Endothelial cell (in vitro differentiated cells): ENCODE measurements around the gene ACSL6. TPM values are rescaled to one million over a fixed set of nuclear protein-coding genes. Genes with fewer than 3 reads are reported as not detected.

Experiments used
- DNase-seq: peaks from one replicate; pipeline ENCODE4 v3.0.0; 2021; ENCODE audit warnings: low spot score
- H3K27ac Mint-ChIP-seq: one replicate; pipeline ENCODE4 v1.8.0; 2021; ENCODE audit warnings: mixed read lengths, inconsistent platforms; ENCODE audit not compliant: unreplicated experiment
- H3K27me3 Mint-ChIP-seq: one replicate; pipeline ENCODE4 v1.8.0; 2021; ENCODE audit warnings: mild to moderate bottlenecking, moderate library complexity, mixed read lengths, inconsistent platforms; ENCODE audit not compliant: unreplicated experiment
- H3K36me3 Mint-ChIP-seq: one replicate; pipeline ENCODE4 v1.8.0; 2021; ENCODE audit warnings: mild to moderate bottlenecking, low read depth, mixed read lengths, inconsistent platforms; ENCODE audit not compliant: unreplicated experiment
- H3K4me1 Mint-ChIP-seq: one replicate; pipeline ENCODE4 v1.8.0; 2021; ENCODE audit warnings: mild to moderate bottlenecking, mixed read lengths, inconsistent platforms; ENCODE audit not compliant: unreplicated experiment
- H3K4me3 Mint-ChIP-seq: one replicate; pipeline ENCODE4 v1.8.0; 2021; ENCODE audit warnings: mild to moderate bottlenecking, mixed read lengths, inconsistent platforms; ENCODE audit not compliant: unreplicated experiment
- H3K9me3 Mint-ChIP-seq: one replicate; pipeline ENCODE4 v1.8.0; 2021; ENCODE audit warnings: mixed read lengths, inconsistent platforms; ENCODE audit not compliant: unreplicated experiment
- long read RNA-seq: library from polyadenylated mRNA; unstranded; transcript quantifications from one replicate; pipeline ENCODE4 v2.0.0, GENCODE V29; 2020; ENCODE audit not compliant: unreplicated experiment
- total RNA-seq: library from RNA; stranded (reverse); fragmentation: NEBNext Ultra II Directional; extraction: Animal tissue kit (Norgen Biotek cat#: 25700); gene quantifications from one replicate; pipeline ENCODE4 v1.2.1, GENCODE V29; 2021; ENCODE audit not compliant: unreplicated experiment
- TF ChIP-seq, protein P1 (sequence below): fragments of 200-600 bp; sonication (generic); IDR thresholded peaks from one replicate; pipeline ENCODE4 v1.5.0; 2021; ENCODE audit warnings: antibody characterized with exemption; ENCODE audit not compliant: unreplicated experiment

Gene ACSL6, protein sequence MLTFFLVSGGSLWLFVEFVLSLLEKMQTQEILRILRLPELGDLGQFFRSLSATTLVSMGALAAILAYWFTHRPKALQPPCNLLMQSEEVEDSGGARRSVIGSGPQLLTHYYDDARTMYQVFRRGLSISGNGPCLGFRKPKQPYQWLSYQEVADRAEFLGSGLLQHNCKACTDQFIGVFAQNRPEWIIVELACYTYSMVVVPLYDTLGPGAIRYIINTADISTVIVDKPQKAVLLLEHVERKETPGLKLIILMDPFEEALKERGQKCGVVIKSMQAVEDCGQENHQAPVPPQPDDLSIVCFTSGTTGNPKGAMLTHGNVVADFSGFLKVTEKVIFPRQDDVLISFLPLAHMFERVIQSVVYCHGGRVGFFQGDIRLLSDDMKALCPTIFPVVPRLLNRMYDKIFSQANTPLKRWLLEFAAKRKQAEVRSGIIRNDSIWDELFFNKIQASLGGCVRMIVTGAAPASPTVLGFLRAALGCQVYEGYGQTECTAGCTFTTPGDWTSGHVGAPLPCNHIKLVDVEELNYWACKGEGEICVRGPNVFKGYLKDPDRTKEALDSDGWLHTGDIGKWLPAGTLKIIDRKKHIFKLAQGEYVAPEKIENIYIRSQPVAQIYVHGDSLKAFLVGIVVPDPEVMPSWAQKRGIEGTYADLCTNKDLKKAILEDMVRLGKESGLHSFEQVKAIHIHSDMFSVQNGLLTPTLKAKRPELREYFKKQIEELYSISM
- 0.80 TPM for total RNA-seq
- long read RNA-seq, partial matches to known transcripts, result 1 of 1 reads
- long read RNA-seq, other reads (novel, unspliced or antisense), result 0 of 1 reads

DNA sequence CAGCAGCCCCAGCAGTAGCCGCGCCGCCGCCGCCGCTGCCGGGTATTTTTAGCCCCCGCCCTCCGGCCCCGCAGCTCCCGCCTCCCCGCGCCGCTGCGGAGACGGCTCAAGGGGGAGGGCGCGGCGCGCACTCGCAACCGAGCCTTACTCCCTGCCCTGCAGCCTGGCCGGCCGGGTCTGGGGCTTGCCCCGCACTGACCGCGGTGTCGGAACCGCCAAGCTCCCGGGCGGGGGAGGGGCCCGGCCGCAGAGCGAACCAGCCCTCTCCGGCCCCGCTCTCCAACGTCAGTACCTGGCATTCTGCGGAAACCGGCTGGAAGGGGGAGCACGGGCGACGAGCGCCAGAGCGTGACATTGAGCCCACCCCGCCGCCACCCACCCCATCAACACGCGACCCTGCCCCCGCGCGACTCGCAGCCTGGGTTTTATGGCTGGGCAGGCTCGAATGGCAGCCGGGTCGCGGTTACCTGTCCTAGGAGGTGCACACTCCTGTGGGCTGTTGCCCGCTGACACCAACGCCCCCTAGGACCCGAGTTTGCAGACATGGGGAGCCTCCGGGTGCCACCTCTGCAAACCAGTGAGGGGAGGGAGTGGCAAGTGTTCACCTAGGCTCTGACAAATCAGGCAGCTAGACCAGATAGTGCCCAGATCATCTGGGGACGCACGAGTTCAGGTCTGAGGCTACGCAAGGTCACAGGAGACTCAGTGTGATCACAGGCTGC, at the start of gene ACSL6:
TSS of gene ACSL6 (minus strand) at position 37 of the 722 bp plus-strand sequence. CDS start 105 bp downstream, outside the sequence.
- peak within 1 kb of the TSS; percentile 82 for H3K4me3 Mint-ChIP-seq
- peaks cover 12% of the 10 kb centered on the region for H3K4me1 Mint-ChIP-seq
- H3K9me3 Mint-ChIP-seq, result no peaks in the 10 kb centered on the region
- H3K27me3 Mint-ChIP-seq, result peaks cover 19% of the 10 kb centered on the region
- peak; percentile 39 for DNase-seq
- TF ChIP-seq, protein P1, sequence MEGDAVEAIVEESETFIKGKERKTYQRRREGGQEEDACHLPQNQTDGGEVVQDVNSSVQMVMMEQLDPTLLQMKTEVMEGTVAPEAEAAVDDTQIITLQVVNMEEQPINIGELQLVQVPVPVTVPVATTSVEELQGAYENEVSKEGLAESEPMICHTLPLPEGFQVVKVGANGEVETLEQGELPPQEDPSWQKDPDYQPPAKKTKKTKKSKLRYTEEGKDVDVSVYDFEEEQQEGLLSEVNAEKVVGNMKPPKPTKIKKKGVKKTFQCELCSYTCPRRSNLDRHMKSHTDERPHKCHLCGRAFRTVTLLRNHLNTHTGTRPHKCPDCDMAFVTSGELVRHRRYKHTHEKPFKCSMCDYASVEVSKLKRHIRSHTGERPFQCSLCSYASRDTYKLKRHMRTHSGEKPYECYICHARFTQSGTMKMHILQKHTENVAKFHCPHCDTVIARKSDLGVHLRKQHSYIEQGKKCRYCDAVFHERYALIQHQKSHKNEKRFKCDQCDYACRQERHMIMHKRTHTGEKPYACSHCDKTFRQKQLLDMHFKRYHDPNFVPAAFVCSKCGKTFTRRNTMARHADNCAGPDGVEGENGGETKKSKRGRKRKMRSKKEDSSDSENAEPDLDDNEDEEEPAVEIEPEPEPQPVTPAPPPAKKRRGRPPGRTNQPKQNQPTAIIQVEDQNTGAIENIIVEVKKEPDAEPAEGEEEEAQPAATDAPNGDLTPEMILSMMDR, result no peak
- no peak within 1 kb of the TSS for H3K27ac Mint-ChIP-seq
- H3K36me3 Mint-ChIP-seq, result no peaks in the 10 kb centered on the region

DNA sequence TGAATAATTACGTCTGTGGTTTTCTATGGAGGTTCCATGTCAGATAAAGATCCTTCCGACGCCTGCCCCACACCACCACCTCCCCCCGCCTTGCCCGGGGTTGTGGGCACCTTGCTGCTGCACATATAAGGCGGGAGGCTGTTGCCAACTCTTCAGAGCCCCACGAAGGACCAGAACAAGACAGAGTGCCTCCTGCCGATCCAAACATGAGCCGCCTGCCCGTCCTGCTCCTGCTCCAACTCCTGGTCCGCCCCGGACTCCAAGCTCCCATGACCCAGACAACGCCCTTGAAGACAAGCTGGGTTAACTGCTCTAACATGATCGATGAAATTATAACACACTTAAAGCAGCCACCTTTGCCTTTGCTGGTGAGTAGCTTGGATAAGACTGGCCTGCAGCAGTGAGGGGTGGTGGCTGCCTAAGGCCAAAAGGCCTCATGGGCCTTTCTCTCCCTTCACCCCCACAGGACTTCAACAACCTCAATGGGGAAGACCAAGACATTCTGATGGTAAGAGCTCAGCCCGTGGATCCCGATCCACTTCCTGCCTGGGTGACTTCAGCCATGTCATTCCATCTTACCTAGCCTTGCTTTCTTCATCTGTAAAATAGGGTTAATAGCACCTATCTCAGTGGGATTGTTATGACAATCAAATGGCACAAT, 49.2 kb upstream of the ACSL6 start, which contains the start of gene IL3:
TSS of gene IL3 (plus strand) at position 155 of the 661 bp plus-strand sequence. CDS start at position 207, 52 bp downstream.
- no peak for DNase-seq
- no peak within 1 kb of the TSS for H3K27ac Mint-ChIP-seq
- H3K27me3 Mint-ChIP-seq, result peaks cover 10% of the 10 kb centered on the region

DNA sequence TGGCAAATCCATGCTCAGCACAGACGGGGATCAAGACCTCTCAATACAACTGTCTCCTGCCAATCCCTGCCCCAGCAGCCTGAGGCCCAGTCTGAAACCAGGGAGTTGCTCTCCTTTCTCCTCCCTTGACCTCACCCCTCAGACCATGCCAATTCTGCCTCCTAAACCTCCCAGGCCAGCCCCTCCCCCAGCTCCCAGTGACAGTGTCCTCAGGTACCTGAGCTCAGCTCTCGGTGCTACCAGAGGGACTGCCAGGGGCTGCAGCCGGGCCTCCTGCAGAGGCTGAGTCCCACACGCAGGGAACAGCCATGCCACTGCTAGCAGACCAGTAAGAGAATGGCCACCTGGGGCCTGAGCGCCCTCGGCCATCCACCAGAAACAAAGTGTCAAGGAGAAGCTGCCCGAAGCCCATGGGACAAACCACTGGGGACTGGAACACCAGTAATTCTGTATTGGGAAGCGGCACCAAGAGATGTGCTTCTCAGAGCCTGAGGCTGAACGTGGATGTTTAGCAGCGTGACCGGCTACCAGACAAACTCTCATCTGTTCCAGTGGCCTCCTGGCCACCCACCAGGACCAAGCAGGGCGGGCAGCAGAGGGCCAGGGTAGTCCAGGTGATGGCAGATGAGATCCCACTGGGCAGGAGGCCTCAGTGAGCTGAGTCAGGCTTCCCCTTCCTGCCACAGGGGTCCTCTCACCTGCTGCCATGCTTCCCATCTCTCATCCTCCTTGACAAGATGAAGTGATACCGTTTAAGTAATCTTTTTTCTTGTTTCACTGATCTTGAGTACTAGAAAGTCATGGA, 48.4 kb upstream of the ACSL6 start:
- H3K36me3 Mint-ChIP-seq, result no peaks in the 10 kb centered on the region
- no peak overlapping the region for H3K27ac Mint-ChIP-seq
- DNase-seq, result no peak
- H3K4me1 Mint-ChIP-seq, result no peaks in the 10 kb centered on the region
- H3K9me3 Mint-ChIP-seq, result no peaks in the 10 kb centered on the region
- no peak overlapping the region for H3K4me3 Mint-ChIP-seq
- TF ChIP-seq, protein P1, result no peak
- H3K27me3 Mint-ChIP-seq, result peaks cover 8% of the 10 kb centered on the region

More for the DNA sequence above, 49.2 kb upstream of the ACSL6 start, which contains the start of gene IL3:
- TF ChIP-seq, protein P1, result no peak
- no peaks in the 10 kb centered on the region for H3K36me3 Mint-ChIP-seq
- H3K4me1 Mint-ChIP-seq, result no peaks in the 10 kb centered on the region
- no peaks in the 10 kb centered on the region for H3K9me3 Mint-ChIP-seq
- H3K4me3 Mint-ChIP-seq, result peak within 1 kb of the TSS; percentile 56

DNA sequence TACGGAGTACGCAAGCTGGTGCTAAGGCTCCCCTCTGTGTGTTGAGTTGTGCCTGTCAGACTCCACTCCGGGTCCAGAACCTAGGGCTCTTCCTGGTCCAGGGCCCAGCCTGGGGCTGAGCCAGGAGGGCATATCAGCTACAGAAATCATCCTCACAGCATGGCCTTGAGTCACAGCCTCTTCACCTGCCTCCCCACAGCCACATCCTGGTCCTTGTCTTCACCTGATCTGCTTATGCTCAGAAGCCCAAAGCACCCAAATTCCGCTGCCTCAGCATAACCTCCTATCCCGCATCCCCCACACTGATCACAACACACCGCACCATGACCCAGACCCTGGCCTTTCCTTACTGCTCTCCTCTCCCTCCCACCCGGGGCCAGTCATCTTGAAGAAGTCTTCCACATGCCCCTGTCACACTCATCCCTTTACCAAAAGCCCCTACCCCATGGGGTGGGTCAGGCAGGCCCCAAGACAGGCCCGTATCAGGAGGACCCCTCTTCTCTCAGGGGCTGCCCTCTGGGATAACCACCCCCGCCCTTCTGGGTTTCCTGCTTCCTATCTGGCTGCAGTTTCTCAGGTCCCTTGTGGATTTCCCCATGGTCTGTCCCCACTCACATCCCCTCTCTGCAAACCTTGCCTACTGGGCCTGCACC, 47.7 kb upstream of the ACSL6 start:
- TF ChIP-seq, protein P1, result no peak
- DNase-seq, result no peak
- Mint-ChIP-seq H3K9me3 (no peaks in the 10 kb centered on the region), H3K27me3 (peaks cover 10% of the 10 kb centered on the region), H3K27ac (no peak overlapping the region), H3K4me3 (no peak overlapping the region), H3K36me3 (no peaks in the 10 kb centered on the region), H3K4me1 (no peaks in the 10 kb centered on the region)
